RKO (cell line): ENCODE results near the gene PIK3R2.
"Not testable (repeated sequence)": the region's sequence is repeated elsewhere in the genome, so short reads cannot be mapped to it uniquely, and the experiment has no call there.

ENCODE experiments used
- DNase-seq: peaks from one replicate; pipeline ENCODE4 v3.0.0-alpha.2; 2016; ENCODE audit warnings: low spot score

Gene PIK3R2

DNA sequence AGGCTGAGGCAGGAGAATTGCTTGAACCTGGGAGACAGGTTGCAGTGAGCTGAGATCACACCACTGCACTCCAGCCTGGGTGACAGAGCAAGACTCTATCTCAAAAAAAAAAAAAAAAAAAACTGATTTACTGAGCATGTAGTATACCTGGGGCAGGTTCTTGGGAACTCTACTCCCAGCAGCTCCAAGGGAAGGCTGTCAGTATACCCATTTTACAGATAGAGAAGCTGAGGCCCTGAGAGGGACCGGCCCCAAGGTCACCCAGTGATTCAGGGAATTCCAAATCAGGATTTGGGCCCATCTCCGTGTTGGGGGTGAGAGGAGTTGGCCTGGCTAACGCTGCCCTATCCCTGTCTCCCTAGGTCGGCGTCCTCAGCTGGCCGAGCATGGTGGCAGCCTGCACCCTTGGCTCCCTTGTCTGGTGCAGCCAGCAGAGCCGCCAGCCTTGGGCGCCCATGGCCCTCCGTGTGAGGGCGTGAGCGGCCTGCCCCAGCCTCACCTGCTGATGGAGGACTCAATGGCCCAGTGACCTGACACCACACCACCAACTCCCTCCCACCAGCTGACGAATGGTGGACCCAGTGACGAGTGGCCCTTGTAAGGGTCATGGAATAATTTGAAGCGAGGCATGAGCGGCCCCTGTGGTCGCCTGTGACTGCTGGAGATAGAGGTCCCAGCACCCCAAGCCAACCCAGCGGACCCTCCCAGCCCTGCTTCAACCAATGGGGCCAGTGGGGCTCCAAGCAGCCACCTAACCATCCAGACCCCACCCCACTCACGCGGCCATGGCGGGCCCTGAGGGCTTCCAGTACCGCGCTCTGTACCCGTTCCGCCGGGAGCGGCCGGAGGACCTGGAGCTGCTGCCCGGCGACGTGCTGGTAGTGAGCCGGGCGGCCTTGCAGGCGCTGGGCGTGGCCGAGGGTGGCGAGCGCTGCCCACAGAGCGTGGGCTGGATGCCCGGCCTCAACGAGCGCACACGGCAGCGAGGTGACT, 2.4 kb downstream of the PIK3R2 start:
- no peak for DNase-seq

DNA sequence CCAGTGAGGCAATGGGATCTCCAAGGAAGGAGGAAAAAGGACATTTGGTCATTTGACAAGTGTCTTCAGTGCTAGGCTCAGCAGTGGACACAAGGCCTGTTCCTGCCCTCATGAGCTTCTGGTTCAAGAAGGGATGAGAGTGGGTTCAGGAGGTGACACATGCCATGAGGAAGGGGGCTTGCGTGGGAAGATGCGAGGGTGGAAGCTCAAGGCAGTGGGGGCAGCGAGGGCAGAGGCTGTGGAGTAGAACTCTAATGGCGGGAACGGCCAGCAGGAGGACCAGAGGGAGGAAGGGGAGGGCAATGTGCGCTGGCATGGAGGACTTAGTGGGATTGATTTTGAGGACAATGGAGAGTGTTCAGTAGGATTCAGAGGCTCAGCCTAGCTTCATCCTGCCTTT, 3.3 kb downstream of the PIK3R2 start:
- DNase-seq = no peak

DNA sequence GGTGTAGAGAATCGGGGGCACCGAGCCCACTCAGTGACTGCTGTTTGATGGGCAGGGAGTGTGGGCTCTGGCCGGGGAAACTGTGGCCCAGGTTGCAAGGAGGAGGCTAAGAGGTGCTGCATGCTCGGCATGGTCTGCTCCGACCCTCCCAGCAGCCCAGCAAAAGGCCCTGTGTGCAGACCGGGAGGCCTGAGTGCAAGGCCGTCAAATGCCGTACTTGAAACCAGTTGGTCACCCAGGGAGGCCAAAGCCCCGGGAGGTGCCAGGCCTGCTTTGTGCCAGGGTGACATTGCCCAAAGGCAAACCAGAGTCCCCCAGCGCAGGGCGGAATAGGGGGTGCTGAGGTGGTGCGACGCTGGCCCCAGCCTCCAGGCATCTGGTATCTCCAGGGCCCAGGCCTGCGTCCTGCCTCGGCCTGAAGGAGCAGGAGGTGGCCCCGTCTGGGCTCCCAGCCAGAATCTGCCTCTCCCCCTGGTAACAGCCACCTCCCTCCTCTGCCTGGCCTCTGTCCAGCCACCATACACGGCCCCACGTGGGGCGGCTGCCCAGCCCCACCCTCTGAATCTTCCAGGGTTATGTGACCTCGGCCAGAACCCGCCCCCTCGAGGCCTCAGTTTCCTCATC, 4.0 kb downstream of the PIK3R2 start:
- peak; percentile 35 for DNase-seq

DNA sequence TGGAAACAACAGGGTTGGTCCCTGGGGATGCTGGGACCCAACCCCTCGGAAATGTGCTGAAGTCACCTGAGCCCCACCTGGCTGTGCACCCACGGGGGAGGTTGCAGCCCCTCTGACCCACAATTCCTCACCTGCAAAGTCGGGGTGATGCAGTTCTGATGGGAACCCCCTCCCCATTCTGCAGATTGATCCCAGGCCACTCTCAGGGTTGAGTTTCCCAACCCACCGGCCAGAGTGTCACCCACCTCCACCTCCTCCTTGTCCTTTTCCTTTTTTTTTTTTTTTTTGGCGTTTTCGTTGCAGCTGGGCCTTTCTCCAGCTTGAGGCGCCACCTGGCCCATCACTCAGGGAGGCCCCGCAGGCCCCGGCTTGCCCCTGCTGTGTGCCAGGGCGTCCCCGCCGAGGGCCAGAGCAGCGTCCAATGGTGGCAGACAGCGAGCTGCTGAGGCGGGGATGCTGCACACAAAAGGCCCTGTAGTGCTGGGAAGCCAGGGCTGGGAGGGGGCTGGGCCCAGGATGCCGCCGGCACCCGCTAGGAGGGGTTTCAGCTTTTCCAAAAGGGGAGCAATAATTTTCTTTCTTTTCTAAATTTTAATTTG, 4.6 kb downstream of the PIK3R2 start:
- no peak for DNase-seq

DNA sequence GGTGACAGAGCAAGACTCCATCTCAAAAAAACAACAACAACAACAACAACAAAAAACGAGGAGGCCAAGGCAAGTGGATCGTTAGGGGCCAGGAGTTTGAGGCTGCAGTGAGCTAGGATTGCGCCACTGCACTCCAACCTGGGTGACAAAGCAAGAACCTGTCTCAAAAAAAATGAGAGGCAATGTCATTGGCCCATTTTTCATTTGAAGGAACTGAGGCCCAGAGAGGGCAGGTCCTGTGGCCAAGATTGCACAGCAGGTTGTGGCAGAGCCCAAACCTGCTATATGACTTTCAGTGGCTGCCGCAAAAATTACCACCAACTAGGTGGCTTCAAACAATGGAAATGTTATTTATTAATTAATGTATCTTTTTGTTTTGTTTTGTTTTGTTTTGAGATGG, 5.5 kb downstream of the PIK3R2 start:
- DNase-seq = no peak

DNA sequence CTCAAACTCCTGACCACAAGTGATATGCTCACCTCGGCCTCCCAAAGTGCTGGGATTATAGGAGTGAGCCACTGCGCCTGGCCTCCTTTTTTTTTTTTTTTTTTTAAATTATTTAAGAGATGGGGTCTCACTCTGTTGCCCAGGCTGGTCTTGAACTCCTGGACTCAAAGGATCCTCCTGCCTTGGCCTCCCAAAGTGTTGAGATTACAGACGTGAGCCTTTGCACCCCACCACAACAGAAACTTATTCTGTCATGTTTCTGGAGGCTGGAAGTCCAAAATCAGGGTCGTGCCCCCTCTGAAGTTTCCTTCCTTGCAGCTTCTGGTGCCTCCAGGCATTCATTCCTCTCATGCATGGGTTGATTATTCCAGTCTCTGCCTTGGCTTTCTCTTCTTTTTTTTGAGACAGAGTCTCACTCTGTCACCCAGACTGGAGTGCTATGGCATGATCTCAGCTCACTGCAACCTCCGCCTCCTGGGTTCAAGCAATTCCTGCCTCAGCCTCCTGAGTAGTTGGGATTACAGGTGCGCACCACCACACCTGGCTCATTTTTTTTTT, 6.2 kb downstream of the PIK3R2 start:
- DNase-seq = not testable (repeated sequence)

DNA sequence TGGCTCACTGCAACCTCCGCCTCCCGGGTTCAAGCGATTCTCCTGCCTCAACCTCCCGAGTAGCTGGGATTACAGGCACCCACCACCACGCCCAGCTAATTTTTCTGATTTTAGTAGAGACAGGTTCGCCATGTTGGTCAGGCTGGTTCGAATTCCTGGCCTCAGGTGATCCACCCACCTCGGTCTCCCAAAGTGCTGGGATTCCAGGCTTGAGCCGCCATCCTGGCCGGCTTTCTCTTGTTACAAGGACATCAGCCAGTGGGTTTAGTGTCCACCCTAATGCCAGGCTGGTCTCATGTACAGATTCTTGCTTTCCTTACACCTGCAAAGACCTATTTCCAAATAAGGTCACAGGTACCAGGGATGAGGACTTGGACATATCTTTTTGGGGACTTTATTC, 6.8 kb downstream of the PIK3R2 start:
- no peak for DNase-seq

DNA sequence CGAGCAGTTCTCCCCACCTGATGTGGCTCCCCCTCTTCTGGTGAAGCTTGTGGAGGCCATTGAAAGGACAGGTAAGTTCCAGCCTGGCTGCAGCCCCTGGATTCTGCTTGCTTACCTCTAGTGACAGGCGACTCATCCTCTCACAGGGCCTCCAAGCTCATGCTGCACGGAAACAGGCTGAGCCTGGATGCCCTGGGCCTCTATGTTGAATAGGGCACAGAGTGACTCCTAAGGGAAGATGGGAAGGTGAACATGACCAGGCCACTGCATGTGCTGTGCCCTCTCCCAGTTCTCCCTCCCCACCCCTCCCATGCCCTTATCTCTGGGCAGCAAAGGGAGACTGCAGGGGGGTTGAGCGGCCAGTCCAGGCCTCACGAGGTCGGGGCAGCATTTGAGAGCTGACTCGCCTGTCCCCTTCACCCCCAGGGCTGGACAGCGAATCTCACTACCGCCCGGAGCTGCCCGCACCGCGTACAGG, 7.6 kb downstream of the PIK3R2 start:
- DNase-seq = peak; percentile 50

DNA sequence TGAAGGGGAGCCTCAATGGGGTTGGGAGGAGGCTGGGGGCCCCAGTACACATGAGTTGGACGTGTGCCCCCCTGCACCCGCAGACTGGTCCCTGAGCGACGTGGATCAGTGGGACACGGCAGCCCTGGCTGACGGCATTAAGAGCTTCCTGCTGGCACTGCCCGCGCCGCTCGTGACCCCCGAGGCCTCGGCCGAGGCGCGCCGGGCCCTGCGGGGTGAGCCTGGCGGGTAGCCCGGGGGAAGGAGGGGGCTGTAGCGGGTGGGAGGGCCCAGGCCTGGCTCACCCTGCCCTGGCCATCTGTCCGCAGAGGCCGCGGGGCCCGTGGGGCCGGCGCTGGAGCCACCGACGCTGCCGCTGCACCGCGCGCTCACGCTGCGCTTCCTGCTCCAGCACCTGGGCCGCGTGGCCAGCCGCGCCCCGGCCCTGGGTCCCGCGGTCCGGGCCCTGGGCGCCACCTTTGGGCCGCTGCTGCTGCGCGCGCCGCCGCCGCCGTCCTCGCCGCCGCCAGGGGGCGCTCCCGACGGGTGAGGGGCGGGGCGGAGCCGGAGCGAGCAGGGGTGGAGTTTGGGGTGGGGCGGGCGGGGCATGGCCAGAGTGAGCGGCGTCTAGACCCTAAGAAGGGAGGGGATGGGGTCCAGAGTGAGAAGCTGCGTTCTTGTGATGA, 8.1 kb downstream of the PIK3R2 start:
- peak; percentile 64 for DNase-seq

DNA sequence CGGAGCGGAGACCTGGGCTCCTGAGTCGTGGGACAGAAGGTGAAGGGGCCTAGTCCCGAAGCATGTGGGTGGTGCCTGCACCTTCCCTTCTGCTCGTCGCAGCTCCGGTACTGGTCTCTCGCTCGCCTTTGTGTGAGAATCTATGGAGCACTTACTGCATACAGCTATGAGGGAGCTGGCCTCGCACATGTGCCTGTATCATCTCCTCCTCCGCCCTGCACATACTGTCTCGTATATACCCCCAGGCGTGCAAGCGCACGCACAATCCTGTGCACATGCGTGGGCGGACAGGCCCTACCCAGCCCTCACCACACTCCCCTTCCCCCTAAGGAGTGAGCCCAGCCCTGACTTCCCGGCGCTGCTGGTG, 8.7 kb downstream of the PIK3R2 start:
- no peak for DNase-seq

DNA sequence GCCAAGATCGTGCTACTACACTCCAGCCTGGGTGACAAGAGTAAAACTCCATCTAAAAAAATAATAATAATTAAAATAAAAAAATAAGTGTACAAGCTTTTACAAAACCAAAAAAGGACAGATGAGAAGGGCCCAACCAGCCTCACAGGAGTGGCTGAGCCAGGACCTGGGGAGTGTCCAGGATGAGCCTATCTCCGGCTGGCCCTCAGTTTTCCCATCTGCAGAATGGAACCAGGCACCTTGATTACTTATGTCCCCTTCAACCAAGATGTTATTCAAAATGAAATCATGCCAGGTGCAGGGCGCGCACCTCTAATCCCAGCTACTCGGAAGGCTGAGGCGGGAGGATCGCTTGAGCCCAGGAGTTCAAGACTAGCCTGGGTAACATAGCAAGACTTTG, 11.1 kb downstream of the PIK3R2 start:
- no peak for DNase-seq

DNA sequence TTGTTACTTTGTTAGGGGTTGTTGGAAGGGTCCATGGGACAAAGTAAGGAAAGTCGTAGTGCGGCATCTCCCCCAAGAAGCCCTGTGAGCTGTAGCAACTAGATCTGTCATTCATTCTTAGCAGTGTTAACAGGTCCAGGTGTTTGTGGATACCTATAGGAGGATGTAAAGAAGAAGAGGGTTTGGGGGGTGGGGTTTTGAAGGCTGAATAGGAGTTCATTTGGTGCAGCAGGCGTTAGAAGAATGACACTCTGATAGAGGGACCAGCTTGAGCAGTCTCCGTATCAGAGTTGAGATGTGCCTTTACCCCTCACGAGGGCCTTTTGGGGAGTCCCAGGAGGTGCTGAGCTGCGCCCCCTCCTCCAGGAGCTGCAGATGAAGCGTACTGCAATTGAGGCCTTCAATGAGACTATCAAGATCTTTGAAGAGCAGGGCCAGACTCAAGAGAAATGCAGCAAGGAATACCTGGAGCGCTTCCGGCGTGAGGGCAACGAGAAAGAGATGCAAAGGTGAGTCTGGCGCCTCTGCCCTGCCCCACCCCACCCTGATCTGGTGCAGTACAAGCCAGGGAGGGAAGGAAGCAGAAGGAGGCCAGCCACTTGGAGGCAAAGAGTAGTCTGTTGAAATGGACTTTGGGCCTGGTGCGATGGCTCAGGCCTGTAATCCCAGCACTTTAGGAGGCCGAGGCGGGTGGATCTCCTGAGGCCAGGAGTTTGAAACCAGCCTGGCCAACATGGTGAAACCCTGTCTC, 13.0 kb downstream of the PIK3R2 start:
- no peak for DNase-seq

DNA sequence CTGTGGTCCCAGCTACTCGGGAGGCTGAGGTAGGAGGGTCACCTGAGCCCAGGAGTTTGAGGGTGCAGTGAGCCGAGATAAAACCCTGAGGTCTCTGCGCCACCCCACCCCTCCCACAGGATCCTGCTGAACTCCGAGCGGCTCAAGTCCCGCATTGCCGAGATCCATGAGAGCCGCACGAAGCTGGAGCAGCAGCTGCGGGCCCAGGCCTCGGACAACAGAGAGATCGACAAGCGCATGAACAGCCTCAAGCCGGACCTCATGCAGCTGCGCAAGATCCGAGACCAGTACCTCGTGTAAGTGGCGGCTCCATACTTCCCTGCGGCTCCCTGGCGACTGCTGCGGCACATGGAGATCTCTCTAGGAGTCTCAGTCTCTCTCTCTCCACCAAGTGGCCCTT, 14.0 kb downstream of the PIK3R2 start:
- DNase-seq = no peak

DNA sequence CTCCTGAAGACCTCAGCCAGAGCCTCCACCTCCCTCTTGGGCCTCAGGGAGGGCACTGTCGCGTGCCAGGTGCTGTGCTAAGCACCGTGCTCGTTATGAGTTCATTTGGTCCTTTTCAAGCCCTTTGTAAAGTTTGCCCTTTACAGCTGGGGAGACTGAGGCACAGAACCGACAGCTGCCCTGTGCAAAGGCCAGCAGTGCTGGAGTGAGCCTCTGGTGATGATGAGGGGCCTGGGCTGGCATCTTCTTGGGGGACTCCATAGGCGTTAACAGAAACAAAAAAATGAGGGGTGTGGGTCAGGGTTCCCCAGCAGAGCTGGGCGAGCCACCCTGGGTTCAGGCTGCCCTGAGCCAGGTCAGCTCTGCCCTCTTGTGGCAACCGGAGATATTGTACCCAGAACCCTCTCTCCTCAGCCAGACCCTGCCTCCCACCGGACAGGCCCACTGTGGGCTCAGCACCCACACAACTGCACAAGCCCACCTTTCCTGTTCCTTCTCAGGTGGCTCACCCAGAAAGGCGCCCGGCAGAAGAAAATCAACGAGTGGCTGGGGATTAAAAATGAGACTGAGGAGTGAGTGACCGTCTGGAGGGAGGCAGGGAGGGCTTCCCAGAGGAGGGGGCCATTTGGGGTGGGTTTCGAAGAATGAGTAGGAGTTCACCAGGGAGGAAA, 15.1 kb downstream of the PIK3R2 start:
- DNase-seq = peak; percentile 53

DNA sequence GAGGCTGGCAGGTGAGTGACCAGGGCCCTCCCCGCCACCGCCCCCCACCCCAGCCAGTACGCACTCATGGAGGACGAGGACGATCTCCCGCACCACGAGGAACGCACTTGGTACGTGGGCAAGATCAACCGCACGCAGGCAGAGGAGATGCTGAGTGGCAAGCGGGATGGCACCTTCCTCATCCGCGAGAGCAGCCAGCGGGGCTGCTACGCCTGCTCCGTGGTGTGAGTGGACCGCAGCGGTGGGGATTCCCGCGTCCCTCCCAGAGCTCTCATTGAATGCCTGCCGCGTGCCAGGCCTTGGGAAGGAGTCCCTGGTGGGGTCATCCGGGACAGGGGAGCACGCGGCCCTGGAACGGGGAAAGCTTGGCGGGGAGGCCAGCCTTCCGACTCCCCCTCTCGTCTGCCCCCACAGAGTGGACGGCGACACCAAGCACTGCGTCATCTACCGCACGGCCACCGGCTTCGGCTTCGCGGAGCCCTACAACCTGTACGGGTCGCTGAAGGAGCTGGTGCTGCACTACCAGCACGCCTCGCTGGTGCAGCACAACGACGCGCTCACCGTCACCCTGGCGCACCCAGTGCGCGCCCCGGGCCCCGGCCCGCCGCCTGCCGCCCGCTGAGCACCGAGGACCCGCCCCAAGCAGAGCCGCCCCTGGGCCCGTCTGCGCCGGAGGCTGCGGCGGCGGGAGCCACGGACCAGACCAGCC, 15.9 kb downstream of the PIK3R2 start:
- no peak for DNase-seq

DNA sequence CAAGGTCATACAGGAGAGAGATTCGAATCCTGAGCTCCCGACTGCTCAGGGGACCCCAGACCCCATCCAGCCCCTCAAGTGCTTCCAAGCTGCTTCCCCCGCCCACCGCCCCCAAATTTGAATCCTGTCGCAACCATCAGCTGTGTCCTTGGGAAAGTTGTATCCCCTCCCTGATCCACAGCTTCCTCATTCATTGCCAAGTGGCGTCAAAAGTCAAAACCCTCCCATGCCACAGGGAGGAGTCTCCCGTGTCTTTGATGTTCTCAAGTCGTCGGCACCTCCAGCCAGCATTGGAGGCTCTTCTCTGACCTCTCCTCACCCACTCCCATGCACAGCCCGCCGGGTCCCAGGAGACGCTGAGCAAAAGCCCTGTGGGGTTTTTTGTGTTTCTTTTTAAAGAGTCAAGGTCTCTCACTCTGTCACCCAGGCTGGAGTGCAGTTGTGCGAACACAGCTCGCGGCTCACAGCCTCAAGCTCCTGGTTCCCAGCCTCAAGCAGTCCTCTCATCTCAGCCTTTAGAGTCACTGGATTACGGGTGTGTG, 17.8 kb downstream of the PIK3R2 start:
- no peak for DNase-seq

DNA sequence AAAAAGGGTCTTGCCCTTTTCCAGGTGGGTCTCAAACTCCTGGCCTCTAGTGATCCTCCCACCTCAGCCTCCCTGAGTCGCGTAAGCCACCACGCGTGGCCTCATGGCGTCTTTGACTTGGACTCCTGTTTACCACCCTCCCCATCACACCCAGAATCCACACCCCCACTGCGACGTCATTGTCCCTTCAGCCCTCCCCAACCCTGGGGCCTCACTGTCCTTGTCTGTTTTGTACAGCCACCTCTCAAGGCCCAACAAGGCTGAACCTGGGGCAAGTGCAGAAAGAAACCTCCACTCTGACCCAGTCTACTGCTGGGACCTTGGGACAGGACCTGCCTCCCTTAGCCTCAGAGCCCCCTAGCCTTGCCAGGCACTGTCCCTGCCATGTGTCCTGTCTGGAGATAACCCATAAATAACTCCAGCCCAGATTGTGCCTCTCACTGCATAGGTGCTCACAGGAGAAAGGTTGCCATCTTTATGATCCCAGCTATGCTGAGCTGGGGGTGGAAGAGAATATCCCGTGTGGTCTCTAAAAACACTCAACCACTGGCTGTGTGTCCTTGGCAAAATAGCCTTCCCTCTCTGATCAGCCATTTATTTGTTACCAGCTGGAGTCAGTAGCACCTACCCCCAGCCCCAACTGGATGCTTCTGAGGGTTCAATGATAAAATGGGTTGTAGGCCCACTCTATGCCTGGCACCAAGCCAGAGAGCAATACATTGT, 18.8 kb downstream of the PIK3R2 start:
- no peak for DNase-seq

DNA sequence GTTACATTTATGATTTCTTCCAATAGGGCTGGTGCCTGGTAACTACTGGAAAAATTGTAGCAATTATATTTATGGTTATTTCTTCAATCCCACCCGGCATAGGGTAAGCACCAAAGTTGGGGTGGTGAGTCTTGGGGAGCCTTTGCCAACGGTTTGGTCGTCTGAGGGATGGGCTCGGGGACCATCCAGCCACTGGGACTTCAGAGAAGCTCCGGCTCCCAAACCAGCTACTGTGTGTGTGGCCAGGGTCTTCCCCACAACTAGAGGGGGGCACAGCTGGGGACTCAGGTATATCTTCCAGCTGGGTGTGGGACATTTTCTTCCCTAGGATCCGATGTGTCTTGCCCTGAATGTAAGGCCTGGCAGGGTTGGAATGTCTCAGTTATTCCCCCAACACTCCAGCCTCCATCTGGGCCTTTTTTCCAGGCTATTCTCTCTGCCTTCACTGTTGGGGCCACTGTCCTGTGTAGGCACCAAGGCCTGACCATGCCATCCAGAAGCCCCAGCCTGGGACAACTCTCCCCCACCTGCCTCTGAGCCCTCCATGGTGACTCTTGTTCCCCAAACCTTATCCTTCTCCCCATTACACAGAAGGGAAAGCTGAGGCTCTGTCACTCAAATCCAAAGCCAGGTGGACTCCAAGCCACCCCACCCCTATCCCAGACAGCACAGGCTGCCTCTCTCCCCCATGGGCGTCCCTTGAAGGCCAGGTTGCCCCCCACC, 19.5 kb downstream of the PIK3R2 start:
- DNase-seq = no peak
